Measurements from ENCODE around the gene PCDHGA1.
"Not testable (repeated sequence)": the region's sequence is repeated elsewhere in the genome, so short reads cannot be mapped to it uniquely, and the experiment has no call there.

Gene PCDHGA1

GRCh38 chr5:141412854-141413539 lies 82.7 kb downstream of the PCDHGA1 start, which contains the start of gene PCDHGA10:
Gene PCDHGA10 (plus strand): TSS chr5:141412987. CDS start chr5:141413176, 189 bp downstream.
- peak; percentile 42 for DNase-seq

GRCh38 chr5:141413540-141414069 lies 83.3 kb downstream of the PCDHGA1 start:
- no peak for DNase-seq

GRCh38 chr5:141414548-141415274 lies 84.4 kb downstream of the PCDHGA1 start:
- DNase-seq: not testable (repeated sequence)

- not testable (repeated sequence) for DNase-seq
Measured at GRCh38 chr5:141415275-141415618, 84.9 kb downstream of the PCDHGA1 start.

GRCh38 chr5:141417494-141418172 lies 87.3 kb downstream of the PCDHGA1 start, which contains the start of gene PCDHGB7:
Gene PCDHGB7 (plus strand): TSS chr5:141417677. CDS start chr5:141417860, 183 bp downstream.
- DNase-seq: not testable (repeated sequence)

- DNase-seq: no peak
Measured at GRCh38 chr5:141419074-141419880, 89.0 kb downstream of the PCDHGA1 start.

- peak; percentile 28 for DNase-seq
Measured at GRCh38 chr5:141420855-141421488, 90.7 kb downstream of the PCDHGA1 start, which contains the start of gene PCDHGA11. Gene PCDHGA11 (plus strand): TSS chr5:141421051. CDS start chr5:141421228, 177 bp downstream.

- no peak for DNase-seq
Measured at GRCh38 chr5:141421489-141421855, 91.2 kb downstream of the PCDHGA1 start.

GRCh38 chr5:141422742-141423291 lies 92.5 kb downstream of the PCDHGA1 start:
- DNase-seq: no peak

- DNase-seq: no peak
Measured at GRCh38 chr5:141427783-141428426, 97.6 kb downstream of the PCDHGA1 start.

- no peak for DNase-seq
Measured at GRCh38 chr5:141430332-141431113, 100.2 kb downstream of the PCDHGA1 start, which contains the start of gene PCDHGA12. Gene PCDHGA12 (plus strand): TSS chr5:141430507. CDS start chr5:141430760, 253 bp downstream.

- DNase-seq: no peak
Measured at GRCh38 chr5:141431286-141431685, 101.0 kb downstream of the PCDHGA1 start.

GRCh38 chr5:141432308-141432707 lies 102.0 kb downstream of the PCDHGA1 start:
- not testable (repeated sequence) for DNase-seq

- DNase-seq: not testable (repeated sequence)
Measured at GRCh38 chr5:141432726-141433125, 102.4 kb downstream of the PCDHGA1 start.

- no peak for DNase-seq
Measured at GRCh38 chr5:141434006-141434405, 103.7 kb downstream of the PCDHGA1 start.

GRCh38 chr5:141437221-141437620 lies 106.9 kb downstream of the PCDHGA1 start:
- DNase-seq: no peak

GRCh38 chr5:141439411-141440141 lies 109.3 kb downstream of the PCDHGA1 start:
- no peak for DNase-seq

- DNase-seq: no peak
Measured at GRCh38 chr5:141440341-141440740, 110.0 kb downstream of the PCDHGA1 start.

- DNase-seq: no peak
Measured at GRCh38 chr5:141441571-141442170, 111.4 kb downstream of the PCDHGA1 start.
